ENCODE data around the gene ARHGEF4. TPM values are rescaled to one million over a fixed set of nuclear protein-coding genes. Genes with fewer than 3 reads are reported as not detected.

The ARHGEF4 gene
- polyA plus RNA-seq, 1 donor (not counting 4 experiments of a cell fraction or from before 2014, with no cell fraction given): 22.6 TPM

DNA sequence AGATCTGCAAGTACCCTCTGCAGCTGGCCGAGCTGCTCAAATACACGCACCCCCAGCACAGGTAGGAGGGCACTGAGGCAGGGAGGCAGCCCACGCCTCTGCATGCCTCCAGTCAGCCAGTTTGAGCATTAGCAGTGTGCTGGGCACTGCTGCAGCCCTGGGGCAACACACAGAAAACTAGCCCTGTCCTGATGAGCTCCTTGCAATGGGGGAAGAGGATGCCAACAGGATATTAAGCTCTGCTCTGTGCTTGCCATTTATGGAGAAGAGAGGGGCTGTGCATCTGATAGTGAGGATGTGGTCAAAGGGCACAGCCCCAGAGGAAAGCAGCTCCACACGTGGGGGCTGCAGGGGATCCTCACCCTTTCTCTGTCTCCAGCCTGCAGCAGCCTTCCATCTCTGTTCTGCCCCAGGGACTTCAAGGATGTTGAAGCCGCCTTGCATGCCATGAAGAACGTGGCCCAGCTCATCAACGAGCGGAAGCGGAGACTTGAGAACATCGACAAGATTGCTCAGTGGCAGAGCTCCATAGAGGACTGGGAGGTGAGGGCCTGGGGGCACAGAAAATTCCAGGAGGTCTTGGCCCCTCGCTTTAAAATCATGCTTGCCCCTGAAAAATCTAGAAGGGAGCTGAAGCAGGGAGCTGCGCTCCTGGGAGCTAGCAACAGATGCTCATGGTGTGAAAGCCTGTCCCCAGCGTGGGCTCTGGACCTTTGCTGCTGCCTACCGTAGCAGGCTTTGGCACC is 204.9 kb downstream of the ARHGEF4 start:
- Histone ChIP-seq H3K4me3 (ENCODE audit: control insufficient read depth in 2 of 3, extremely low read depth in 1 of 3, insufficient read depth in 2 of 3, low read depth in 1 of 3, low read length in 3 of 3) (no peak overlapping the region), H3K9ac (ENCODE audit: control insufficient read depth, extremely low read depth, insufficient read depth, low read length) (no peak overlapping the region), H3K4me2 (ENCODE audit: control insufficient read depth, extremely low read depth, insufficient read depth, low read depth, low read length) (no peak overlapping the region), H3K9me1 (ENCODE audit: control insufficient read depth, extremely low read depth, insufficient read depth, low read length) (no peaks in the 10 kb centered on the region), H4K20me1 (ENCODE audit: control insufficient read depth, extremely low read depth, insufficient read depth, low read length) (no peaks in the 10 kb centered on the region), H3K27ac (ENCODE audit: control insufficient read depth, insufficient read depth, low read length) (no peak overlapping the region), H2AFZ (ENCODE audit: control insufficient read depth, low read length) (no peak overlapping the region), H3K36me3 (ENCODE audit: control insufficient read depth in 2 of 2, extremely low read depth in 1 of 2, insufficient read depth in 2 of 2, low read length in 2 of 2) (peaks cover 14 to 25% of the 10 kb centered on the region in 2 experiments), H3K79me2 (ENCODE audit: control insufficient read depth, insufficient read depth, low read length) (no peaks in the 10 kb centered on the region), H3K9me3 (ENCODE audit: control insufficient read depth, low read depth, low read length) (no peaks in the 10 kb centered on the region), H3K27me3 (ENCODE audit: control insufficient read depth, extremely low read depth, insufficient read depth, low read length) (no peaks in the 10 kb centered on the region), H3K4me1 (ENCODE audit: control insufficient read depth, extremely low read depth, insufficient read depth, low read length) (no peaks in the 10 kb centered on the region)
- no peak for DNase-seq (ENCODE audit: low read depth, low spot score)
- dilution Hi-C loops (cut with MboI; ENCODE audit: extremely low pct_ligation_motif_present, low sequenced_read_pairs): no loop called here
- no peak for FAIRE-seq
- TF ChIP-seq EZH2 (IDR thresholded peaks at IDR 0.05; ENCODE audit: low read length): no peak
- TF ChIP-seq, protein P1, sequence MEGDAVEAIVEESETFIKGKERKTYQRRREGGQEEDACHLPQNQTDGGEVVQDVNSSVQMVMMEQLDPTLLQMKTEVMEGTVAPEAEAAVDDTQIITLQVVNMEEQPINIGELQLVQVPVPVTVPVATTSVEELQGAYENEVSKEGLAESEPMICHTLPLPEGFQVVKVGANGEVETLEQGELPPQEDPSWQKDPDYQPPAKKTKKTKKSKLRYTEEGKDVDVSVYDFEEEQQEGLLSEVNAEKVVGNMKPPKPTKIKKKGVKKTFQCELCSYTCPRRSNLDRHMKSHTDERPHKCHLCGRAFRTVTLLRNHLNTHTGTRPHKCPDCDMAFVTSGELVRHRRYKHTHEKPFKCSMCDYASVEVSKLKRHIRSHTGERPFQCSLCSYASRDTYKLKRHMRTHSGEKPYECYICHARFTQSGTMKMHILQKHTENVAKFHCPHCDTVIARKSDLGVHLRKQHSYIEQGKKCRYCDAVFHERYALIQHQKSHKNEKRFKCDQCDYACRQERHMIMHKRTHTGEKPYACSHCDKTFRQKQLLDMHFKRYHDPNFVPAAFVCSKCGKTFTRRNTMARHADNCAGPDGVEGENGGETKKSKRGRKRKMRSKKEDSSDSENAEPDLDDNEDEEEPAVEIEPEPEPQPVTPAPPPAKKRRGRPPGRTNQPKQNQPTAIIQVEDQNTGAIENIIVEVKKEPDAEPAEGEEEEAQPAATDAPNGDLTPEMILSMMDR (optimal IDR thresholded peaks at IDR 0.05 in 1 of 3, IDR thresholded peaks at IDR 0.05 in 1 of 3, conservative IDR thresholded peaks at IDR 0.05 in 1 of 3; ENCODE audit: extremely low read depth in 1 of 3, insufficient read depth in 2 of 3, low read length in 3 of 3): no peak

DNA sequence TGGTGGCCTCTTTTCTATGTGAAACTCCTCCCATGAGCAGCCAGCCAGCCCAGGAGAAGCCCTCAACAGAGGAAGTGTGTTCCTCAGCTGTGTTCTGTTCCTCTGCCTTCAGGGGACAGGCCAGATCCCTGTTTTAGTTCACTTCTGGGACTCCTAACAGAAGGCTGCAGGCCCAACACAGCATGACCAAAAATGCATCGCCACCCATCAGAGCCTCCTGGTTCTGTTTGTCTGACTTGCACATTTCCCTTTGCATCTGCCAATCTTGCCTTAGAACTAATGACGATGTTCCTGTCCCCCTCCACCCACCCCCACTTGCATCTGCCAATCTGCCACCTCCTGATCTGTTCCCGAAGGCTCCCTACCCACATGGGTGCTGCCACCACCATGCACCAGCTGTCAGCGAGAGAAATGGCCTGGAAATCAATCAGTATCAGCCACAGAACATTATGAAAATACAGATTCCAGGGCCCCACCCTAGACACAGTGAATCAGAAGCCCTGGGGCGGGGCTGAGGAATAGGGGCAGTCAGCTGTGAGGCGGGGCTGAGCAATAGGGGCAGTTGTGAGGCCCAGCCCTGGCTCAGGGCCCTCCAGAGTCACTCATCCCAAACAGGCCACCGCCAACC is 205.5 kb downstream of the ARHGEF4 start:
- Histone ChIP-seq H3K4me1 (ENCODE audit: control insufficient read depth, extremely low read depth, insufficient read depth, low read length) (no peaks in the 10 kb centered on the region), H3K27ac (ENCODE audit: control insufficient read depth, insufficient read depth, low read length) (no peak overlapping the region), H4K20me1 (ENCODE audit: control insufficient read depth, extremely low read depth, insufficient read depth, low read length) (no peaks in the 10 kb centered on the region), H3K27me3 (ENCODE audit: control insufficient read depth, extremely low read depth, insufficient read depth, low read length) (no peaks in the 10 kb centered on the region), H3K79me2 (ENCODE audit: control insufficient read depth, insufficient read depth, low read length) (no peaks in the 10 kb centered on the region), H3K4me3 (ENCODE audit: control insufficient read depth in 2 of 3, extremely low read depth in 1 of 3, insufficient read depth in 2 of 3, low read depth in 1 of 3, low read length in 3 of 3) (no peak overlapping the region), H2AFZ (ENCODE audit: control insufficient read depth, low read length) (no peak overlapping the region), H3K4me2 (ENCODE audit: control insufficient read depth, extremely low read depth, insufficient read depth, low read depth, low read length) (no peak overlapping the region), H3K36me3 (ENCODE audit: control insufficient read depth in 2 of 2, extremely low read depth in 1 of 2, insufficient read depth in 2 of 2, low read length in 2 of 2) (peaks cover 14 to 28% of the 10 kb centered on the region in 2 experiments), H3K9me1 (ENCODE audit: control insufficient read depth, extremely low read depth, insufficient read depth, low read length) (no peaks in the 10 kb centered on the region), H3K9me3 (ENCODE audit: control insufficient read depth, low read depth, low read length) (no peaks in the 10 kb centered on the region), H3K9ac (ENCODE audit: control insufficient read depth, extremely low read depth, insufficient read depth, low read length) (no peak overlapping the region)
- FAIRE-seq (no peak), DNase-seq (ENCODE audit: low read depth, low spot score) (no peak)
- dilution Hi-C loops (cut with MboI; ENCODE audit: extremely low pct_ligation_motif_present, low sequenced_read_pairs): no loop called here
- TF ChIP-seq EZH2 (IDR thresholded peaks at IDR 0.05; ENCODE audit: low read length): no peak
- TF ChIP-seq, protein P1 (optimal IDR thresholded peaks at IDR 0.05 in 1 of 3, IDR thresholded peaks at IDR 0.05 in 1 of 3, conservative IDR thresholded peaks at IDR 0.05 in 1 of 3; ENCODE audit: extremely low read depth in 1 of 3, insufficient read depth in 2 of 3, low read length in 3 of 3): no peak

All from keratinocyte (primary cell).